Amniotic epithelial cell (primary cell): ENCODE measurements around the gene SH3BGRL3.
"Not testable (repeated sequence)": the region's sequence is repeated elsewhere in the genome, so short reads cannot be mapped to it uniquely, and the experiment has no call there.

Source experiments
- DNase-seq: peaks from one replicate; pipeline ENCODE4 v3.0.0-alpha.2; 2010; ENCODE audit warnings: low read depth

The SH3BGRL3 gene

GRCh38 chr1:26279456-26280332 lies at the start of gene SH3BGRL3:
Gene SH3BGRL3 (plus strand): TSS chr1:26280086. CDS start chr1:26280156, 70 bp downstream.
- DNase-seq = peak; percentile 79

- not testable (repeated sequence) for DNase-seq
Observed at GRCh38 chr1:26230682-26231081, 49.2 kb upstream of the SH3BGRL3 start.

GRCh38 chr1:26233903-26234643 lies 45.8 kb upstream of the SH3BGRL3 start, which contains the start of gene CEP85:
Gene CEP85 (plus strand): TSS chr1:26234200. CDS start chr1:26239784, 5,584 bp downstream.
- peak; percentile 94 for DNase-seq

GRCh38 chr1:26234644-26235370 lies 45.1 kb upstream of the SH3BGRL3 start:
- peak; percentile 27 for DNase-seq

- peak; percentile 27 for DNase-seq
Observed at GRCh38 chr1:26237230-26237966, 42.5 kb upstream of the SH3BGRL3 start.

- peak; percentile 38 for DNase-seq
Observed at GRCh38 chr1:26239936-26240335, 40.0 kb upstream of the SH3BGRL3 start.

GRCh38 chr1:26252718-26253117 lies 27.2 kb upstream of the SH3BGRL3 start:
- no peak for DNase-seq

GRCh38 chr1:26254404-26254803 lies 25.5 kb upstream of the SH3BGRL3 start:
- DNase-seq = no peak

- DNase-seq = no peak
Observed at GRCh38 chr1:26257222-26257621, 22.7 kb upstream of the SH3BGRL3 start.

GRCh38 chr1:26259005-26259404 lies 20.9 kb upstream of the SH3BGRL3 start:
- no peak for DNase-seq

- no peak for DNase-seq
Observed at GRCh38 chr1:26259578-26259977, 20.3 kb upstream of the SH3BGRL3 start.

GRCh38 chr1:26263212-26263611 lies 16.7 kb upstream of the SH3BGRL3 start:
- DNase-seq = no peak

GRCh38 chr1:26265405-26265804 lies 14.5 kb upstream of the SH3BGRL3 start:
- DNase-seq = no peak

GRCh38 chr1:26268290-26269197 lies 11.3 kb upstream of the SH3BGRL3 start:
- no peak for DNase-seq

GRCh38 chr1:26269198-26269550 lies 10.7 kb upstream of the SH3BGRL3 start:
- DNase-seq = no peak

- peak; percentile 72 for DNase-seq
Observed at GRCh38 chr1:26274801-26275425, 5.0 kb upstream of the SH3BGRL3 start.

- peak; percentile 98 for DNase-seq
Observed at GRCh38 chr1:26275580-26276431, 4.1 kb upstream of the SH3BGRL3 start.

GRCh38 chr1:26276432-26276838 lies 3.5 kb upstream of the SH3BGRL3 start:
- DNase-seq = no peak

- no peak for DNase-seq
Observed at GRCh38 chr1:26277261-26277661, 2.6 kb upstream of the SH3BGRL3 start.
